ENCODE results near the gene GABBR1. TPM values are rescaled to one million over a fixed set of nuclear protein-coding genes. Genes with fewer than 3 reads are reported as not detected.

The GABBR1 gene
- polyA plus RNA-seq, 1 of the 3 experiments (the other 2 are of a cell fraction): 26.8 TPM

DNA sequence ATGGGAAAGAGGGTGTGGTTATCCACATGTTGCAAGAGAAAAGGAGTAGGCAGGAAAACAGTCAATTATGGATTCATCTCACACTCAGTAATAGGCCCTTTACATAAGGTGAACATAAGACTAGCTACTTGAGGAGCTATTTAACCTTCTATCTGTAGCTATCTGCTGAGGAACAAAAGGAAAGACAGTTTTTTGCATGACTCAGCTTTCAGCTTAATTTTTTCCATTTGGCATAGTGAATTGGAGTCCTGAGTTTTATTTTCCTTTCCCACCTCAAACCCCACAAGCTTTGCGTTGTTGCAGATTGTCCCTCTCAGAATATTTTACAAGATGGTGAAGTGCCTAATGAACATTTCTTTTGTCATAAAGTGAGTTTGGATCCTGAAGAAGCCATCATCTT is 105.9 kb downstream of the GABBR1 start:
- no peaks in the 10 kb centered on the region for H3K4me1 ChIP-seq (ENCODE audit: control insufficient read depth in 1 of 2, insufficient read depth in 2 of 2, low read depth in 1 of 2, low read length in 1 of 2)
- no peak overlapping the region for H3K27ac ChIP-seq (ENCODE audit: low read depth in 2 of 2, low read length in 1 of 2)
- no peaks in the 10 kb centered on the region for H3K79me2 ChIP-seq (ENCODE audit: insufficient read depth)
- H3K36me3 ChIP-seq (replicated peaks in 1 of 2; ENCODE audit: control insufficient read depth in 1 of 2, insufficient read depth in 2 of 2, low read length in 1 of 2): peaks cover 0 to 4% of the 10 kb centered on the region in 2 experiments
- no peak overlapping the region for H2AFZ ChIP-seq (ENCODE audit: low read depth)
- TF ChIP-seq MEF2A (IDR thresholded peaks at IDR 0.05; ENCODE audit: borderline replicate concordance, low read depth) (no peak), CHD2 (IDR thresholded peaks at IDR 0.05; ENCODE audit: low read length, partially characterized antibody) (no peak), GABPA (IDR thresholded peaks at IDR 0.05; ENCODE audit: low read depth) (no peak), NFIC (IDR thresholded peaks at IDR 0.05; ENCODE audit: borderline replicate concordance) (no peak), FOSL2 (IDR thresholded peaks at IDR 0.05; ENCODE audit: borderline replicate concordance, low read depth) (no peak), TAF1 (IDR thresholded peaks at IDR 0.05; ENCODE audit: borderline replicate concordance, low read depth, low read length) (no peak), SMC3 (IDR thresholded peaks at IDR 0.05; ENCODE audit: low read depth, low read length) (no peak), GATA2 (CRISPR knock-in tag; IDR thresholded peaks at IDR 0.05) (no peak), MXI1 (IDR thresholded peaks at IDR 0.05; ENCODE audit: low read depth, low read length) (no peak), FOXM1 (IDR thresholded peaks at IDR 0.05; ENCODE audit: low read depth) (no peak)
- TF ChIP-seq, protein P1, sequence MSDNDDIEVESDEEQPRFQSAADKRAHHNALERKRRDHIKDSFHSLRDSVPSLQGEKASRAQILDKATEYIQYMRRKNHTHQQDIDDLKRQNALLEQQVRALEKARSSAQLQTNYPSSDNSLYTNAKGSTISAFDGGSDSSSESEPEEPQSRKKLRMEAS (IDR thresholded peaks at IDR 0.05; ENCODE audit: low read depth): no peak
- TF ChIP-seq, protein P2, sequence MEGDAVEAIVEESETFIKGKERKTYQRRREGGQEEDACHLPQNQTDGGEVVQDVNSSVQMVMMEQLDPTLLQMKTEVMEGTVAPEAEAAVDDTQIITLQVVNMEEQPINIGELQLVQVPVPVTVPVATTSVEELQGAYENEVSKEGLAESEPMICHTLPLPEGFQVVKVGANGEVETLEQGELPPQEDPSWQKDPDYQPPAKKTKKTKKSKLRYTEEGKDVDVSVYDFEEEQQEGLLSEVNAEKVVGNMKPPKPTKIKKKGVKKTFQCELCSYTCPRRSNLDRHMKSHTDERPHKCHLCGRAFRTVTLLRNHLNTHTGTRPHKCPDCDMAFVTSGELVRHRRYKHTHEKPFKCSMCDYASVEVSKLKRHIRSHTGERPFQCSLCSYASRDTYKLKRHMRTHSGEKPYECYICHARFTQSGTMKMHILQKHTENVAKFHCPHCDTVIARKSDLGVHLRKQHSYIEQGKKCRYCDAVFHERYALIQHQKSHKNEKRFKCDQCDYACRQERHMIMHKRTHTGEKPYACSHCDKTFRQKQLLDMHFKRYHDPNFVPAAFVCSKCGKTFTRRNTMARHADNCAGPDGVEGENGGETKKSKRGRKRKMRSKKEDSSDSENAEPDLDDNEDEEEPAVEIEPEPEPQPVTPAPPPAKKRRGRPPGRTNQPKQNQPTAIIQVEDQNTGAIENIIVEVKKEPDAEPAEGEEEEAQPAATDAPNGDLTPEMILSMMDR (IDR thresholded peaks at IDR 0.05): no peak
- TF ChIP-seq, protein P3, sequence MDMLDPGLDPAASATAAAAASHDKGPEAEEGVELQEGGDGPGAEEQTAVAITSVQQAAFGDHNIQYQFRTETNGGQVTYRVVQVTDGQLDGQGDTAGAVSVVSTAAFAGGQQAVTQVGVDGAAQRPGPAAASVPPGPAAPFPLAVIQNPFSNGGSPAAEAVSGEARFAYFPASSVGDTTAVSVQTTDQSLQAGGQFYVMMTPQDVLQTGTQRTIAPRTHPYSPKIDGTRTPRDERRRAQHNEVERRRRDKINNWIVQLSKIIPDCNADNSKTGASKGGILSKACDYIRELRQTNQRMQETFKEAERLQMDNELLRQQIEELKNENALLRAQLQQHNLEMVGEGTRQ (IDR thresholded peaks at IDR 0.05; ENCODE audit: borderline replicate concordance, low read depth, low read length): no peak
- ChIA-PET CTCF (no interaction called here), POLR2A (no interaction called here)
- WGBS (ENCODE audit: low lambda C conversion rate): 11% methylated on average over 1 of the region's 1 CpG
- no peak overlapping the region; the same call in 1 of the 2 replicates for H3K4me2 ChIP-seq
- no peak overlapping the region for H3K4me3 ChIP-seq (ENCODE audit: low read depth in 2 of 2, low read length in 1 of 2)
- H3F3A ChIP-seq (replicated peaks; ENCODE audit: insufficient read depth): no peaks in the 10 kb centered on the region
- no peaks in the 10 kb centered on the region for H4K20me1 ChIP-seq (ENCODE audit: insufficient read depth)
- H3K9me2 ChIP-seq: no peaks in the 10 kb centered on the region
- H3K9me3 ChIP-seq: no peaks in the 10 kb centered on the region
- no peak overlapping the region for H3K9ac ChIP-seq
- no peak for DNase-seq
- H3K27me3 ChIP-seq (ENCODE audit: insufficient read depth): peaks cover 35% of the 10 kb centered on the region; the same call in 1 of the 2 replicates

DNA sequence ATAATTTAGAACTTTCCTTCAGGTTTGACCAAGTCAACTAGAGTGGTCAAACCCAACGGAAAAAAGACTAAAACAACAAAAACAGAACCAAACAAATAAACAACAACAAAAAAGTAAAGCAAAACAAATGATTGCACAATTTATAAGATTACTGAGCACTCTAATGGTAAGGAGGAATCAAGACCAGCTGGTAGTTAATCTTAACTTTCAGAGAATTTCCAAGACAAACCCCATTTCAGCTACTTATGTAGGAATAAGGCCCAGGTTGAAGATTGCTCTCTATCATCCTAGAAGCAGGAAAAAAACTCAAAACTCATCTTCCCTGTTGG is 107.7 kb downstream of the GABBR1 start:
- H3K36me3 ChIP-seq (replicated peaks in 1 of 2; ENCODE audit: control insufficient read depth in 1 of 2, insufficient read depth in 2 of 2, low read length in 1 of 2): peaks cover 0 to 4% of the 10 kb centered on the region in 2 experiments
- H3K9me3 ChIP-seq: no peaks in the 10 kb centered on the region
- no peak for TF ChIP-seq RFX5 (IDR thresholded peaks at IDR 0.05; ENCODE audit: low read length)
- TF ChIP-seq FOXM1 (IDR thresholded peaks at IDR 0.05; ENCODE audit: low read depth): no peak
- TF ChIP-seq MEF2A (IDR thresholded peaks at IDR 0.05; ENCODE audit: borderline replicate concordance, low read depth): no peak
- no peak for TF ChIP-seq FOXJ3 (CRISPR knock-in tag; IDR thresholded peaks at IDR 0.05)
- TF ChIP-seq NFIC (IDR thresholded peaks at IDR 0.05; ENCODE audit: borderline replicate concordance): no peak
- TF ChIP-seq RAD21 (IDR thresholded peaks at IDR 0.05; ENCODE audit: low read length): no peak
- TF ChIP-seq, protein P1 (IDR thresholded peaks at IDR 0.05; ENCODE audit: low read depth): no peak
- no peak for TF ChIP-seq RXRA (IDR thresholded peaks at IDR 0.05; ENCODE audit: borderline replicate concordance, low read depth)
- TF ChIP-seq SMC3 (IDR thresholded peaks at IDR 0.05; ENCODE audit: low read depth, low read length): no peak
- TF ChIP-seq NRF1 (IDR thresholded peaks at IDR 0.05; ENCODE audit: low read depth, low read length): no peak
- POLR2A ChIA-PET: no interaction called here
- WGBS (ENCODE audit: low lambda C conversion rate): 0% methylated on average over 1 of the region's 1 CpG
- DNase-seq: no peak
- no peaks in the 10 kb centered on the region for H3F3A ChIP-seq (replicated peaks; ENCODE audit: insufficient read depth)
- no peak overlapping the region for H3K9ac ChIP-seq
- peaks cover 42% of the 10 kb centered on the region; the same call in 1 of the 2 replicates for H3K27me3 ChIP-seq (ENCODE audit: insufficient read depth)
- H3K4me1 ChIP-seq (ENCODE audit: control insufficient read depth in 1 of 2, insufficient read depth in 2 of 2, low read depth in 1 of 2, low read length in 1 of 2): no peaks in the 10 kb centered on the region
- CTCF ChIA-PET: no interaction called here
- no peaks in the 10 kb centered on the region for H3K9me2 ChIP-seq
- H3K4me3 ChIP-seq (ENCODE audit: low read depth in 2 of 2, low read length in 1 of 2): no peak overlapping the region
- no peak overlapping the region for H2AFZ ChIP-seq (ENCODE audit: low read depth)
- H3K4me2 ChIP-seq: no peak overlapping the region
- no peak overlapping the region for H3K27ac ChIP-seq (ENCODE audit: low read depth in 2 of 2, low read length in 1 of 2)
- no peaks in the 10 kb centered on the region for H4K20me1 ChIP-seq (ENCODE audit: insufficient read depth)
- H3K79me2 ChIP-seq (ENCODE audit: insufficient read depth): no peaks in the 10 kb centered on the region
